CD4-positive, alpha-beta T cell treated with Interleukin-4 for 1 hour (primary cell): ENCODE results near the gene TRAK2.
"Not testable (repeated sequence)": the region's sequence is repeated elsewhere in the genome, so short reads cannot be mapped to it uniquely, and the experiment has no call there.

Source experiments
- DNase-seq, 2 donors: peaks; one replicate each; pipeline ENCODE4 v3.0.0-alpha.2; 2020 to 2022

Gene TRAK2

DNA sequence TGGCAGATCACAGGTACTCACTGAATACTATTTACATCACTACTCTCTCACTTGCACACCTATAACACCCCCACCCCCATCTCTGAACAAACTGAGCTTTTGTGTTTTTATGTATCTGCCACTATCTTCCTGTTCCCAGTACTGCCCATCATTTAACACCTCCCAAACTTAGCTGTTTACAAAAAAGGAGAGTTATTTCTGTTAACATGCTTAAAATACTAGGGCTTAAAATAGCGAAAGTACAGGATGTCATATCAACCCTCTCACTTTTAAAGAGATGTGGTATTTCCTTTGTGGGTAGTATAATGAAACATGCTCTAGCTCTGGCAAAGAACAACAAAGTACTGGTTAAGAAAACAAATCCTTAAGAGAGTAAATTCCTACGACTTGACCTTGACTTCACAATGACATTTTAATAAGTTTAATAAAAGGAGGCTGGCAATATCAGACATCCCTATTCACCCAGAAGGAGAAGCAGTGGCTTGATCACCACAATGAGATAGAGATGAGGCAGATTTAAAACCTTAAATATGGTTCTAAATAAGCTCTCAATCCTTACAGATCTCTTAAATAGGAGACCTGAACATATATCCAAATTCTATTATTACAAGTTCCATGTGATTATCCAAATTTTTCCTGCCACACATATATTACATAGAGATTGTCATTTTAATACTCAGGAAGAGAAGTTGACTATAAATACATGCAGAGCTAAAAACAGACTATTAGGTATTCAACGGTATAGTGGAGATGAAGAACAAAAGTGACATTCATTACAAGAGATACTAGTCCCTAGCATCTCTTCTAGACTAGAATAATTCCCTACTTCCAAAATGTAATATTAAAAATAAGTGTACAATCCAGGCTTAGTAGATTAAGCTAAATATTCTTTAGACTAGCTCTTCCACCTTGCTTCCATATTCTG lies 36.9 kb downstream of the TRAK2 start:
- DNase-seq: peak in 1 of 2 donors; percentile 55

GRCh38 chr2:201413552-201413951 lies 37.7 kb downstream of the TRAK2 start:
- DNase-seq: no peak

DNA sequence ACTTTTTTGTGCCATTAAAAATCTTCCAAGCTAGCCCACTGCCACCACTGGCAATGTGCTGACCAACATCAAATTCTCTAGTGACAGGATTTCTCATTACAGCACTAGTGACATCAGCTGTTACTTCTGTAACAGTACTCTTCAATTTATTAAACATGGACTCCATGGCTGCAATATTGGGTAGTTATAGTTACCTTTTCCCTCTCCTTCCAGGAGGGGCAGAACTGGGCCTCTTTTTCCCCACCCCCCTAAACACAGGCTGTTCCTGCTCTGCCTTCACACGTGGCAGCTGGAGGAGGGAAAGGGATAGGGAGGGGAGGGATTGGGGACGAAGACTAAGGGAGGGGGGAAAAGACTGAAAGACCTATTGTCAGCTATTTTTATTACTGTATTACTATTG lies 38.1 kb downstream of the TRAK2 start:
- DNase-seq: no peak

GRCh38 chr2:201411421-201411820 lies 39.8 kb downstream of the TRAK2 start:
- DNase-seq: no peak

DNA sequence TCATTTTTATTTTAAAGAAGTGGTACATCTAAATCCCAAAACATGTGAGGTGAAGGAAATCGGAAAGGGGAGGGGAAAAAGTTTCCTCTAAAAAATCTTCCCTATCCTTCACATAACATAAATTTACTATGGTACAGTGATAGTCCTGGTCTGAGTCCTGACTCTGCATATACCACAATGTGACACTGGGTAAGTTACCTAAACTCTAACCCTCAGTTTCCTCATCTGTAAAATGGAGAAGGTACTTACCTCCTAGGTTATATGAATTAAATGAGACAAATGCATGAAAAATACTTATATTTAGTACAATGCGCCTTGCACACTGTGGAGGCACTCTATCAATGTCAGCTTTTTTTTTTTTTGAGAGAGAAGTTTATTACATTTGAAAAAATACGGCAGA lies 42.3 kb downstream of the TRAK2 start:
- no peak for DNase-seq

DNA sequence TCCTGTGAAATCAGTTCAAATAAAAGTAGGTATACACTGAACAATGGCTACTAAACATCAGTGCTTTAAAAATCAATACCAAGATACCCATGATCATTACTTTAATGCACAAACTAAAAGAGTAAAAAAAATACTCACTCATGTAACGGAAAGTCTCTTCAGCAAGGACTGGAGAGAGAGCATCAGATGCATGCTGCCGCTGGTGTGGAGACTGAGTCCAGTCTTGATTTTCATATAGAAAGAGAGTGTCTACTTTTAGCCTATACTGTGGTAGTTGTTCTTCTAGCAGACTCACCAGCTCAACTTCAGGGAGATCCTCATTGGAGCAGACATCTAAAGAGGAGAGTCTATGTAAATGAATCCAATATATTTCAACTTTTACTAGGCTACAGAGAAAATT lies 44.0 kb downstream of the TRAK2 start:
- DNase-seq: no peak

DNA sequence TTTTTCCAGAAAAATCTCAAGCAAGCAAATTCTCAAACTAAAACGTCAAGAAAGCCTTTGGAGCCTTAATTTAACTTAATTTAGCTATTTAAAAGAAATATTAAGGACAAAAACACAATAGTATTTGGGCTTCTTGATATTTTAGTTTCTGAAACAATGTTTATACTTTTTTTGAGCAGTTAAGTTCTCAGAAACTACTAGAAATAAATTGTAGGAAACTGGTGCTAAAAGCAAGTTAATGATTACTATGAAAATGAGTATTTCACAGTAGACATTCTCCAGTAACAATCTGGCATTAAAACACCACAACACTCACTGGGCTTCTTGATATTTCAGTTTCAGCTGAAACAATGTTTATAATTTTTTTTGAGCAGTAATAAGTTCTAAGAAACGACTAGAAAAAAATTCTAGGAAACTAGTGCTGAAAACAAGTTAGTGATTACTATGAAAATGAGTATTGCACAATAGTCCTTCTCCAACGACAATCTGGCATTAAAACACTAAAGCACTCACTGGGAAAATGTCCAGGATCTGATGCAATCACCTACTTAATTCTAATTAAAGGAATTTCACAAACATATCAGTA lies 45.1 kb downstream of the TRAK2 start:
- no peak for DNase-seq

DNA sequence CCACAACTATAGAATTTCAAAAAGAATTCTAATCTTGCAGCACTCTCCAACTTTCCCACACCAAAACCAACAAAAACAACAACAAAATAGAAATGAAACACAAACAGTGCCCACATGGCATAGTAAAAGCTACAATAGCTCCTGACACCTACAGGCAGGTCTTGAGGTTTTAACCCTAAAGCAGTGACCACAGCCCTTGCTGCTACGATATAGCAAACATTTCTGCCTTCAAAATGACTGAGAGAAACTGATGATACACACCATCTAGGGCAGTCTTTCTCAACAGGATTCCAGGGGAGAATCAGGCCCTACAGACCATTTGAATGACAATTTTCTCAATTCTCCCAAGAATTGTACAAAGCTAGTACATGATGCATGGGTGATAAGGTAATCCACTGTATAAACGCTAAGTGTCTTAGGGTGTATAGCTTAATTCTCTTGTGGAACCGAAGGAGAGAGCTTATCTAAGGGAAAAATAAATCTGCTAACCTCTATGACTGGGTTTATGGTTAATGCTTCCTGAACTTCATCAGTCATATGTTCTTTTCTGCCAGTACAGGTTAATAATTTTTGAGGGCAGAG lies 46.5 kb downstream of the TRAK2 start:
- DNase-seq: no peak

DNA sequence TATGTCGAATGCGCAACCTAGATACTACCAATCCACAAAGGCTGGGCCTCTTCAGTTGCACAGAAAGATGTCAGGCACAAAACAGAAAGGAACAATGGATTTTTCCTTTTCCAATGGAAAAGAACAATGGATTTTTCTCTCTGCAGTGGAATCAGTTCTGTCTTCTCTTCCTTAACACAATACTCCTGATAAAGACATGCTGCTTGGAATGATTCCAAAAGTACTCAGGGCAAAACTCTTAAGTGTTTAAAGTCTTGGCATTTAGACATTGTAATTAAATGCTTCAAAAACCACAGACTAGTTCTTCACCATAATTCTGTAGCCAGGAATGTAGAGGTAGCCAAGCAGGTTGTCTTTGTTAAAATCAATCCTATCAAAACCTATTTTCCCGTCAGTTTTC lies 47.4 kb downstream of the TRAK2 start:
- DNase-seq: no peak

GRCh38 chr2:201402651-201403562 lies 48.4 kb downstream of the TRAK2 start:
- no peak for DNase-seq

DNA sequence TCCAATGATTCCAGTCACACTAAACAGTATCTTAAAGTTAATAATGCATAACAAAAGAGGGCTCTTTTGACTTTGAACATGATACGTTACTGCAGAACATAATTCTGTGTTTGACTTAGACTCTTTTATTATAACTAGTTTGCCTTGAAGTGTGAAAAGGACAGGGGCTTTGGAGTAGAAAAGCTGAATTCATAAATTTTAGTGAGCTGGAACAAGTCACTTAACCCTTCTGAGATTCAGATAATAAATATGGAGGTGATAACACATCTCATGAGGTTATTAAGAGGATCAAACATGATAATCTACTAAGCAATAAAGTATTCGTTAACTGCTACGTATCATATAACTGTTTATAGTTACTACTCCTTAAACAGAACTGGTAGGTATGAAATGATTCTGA lies 49.4 kb downstream of the TRAK2 start:
- DNase-seq: no peak

GRCh38 chr2:201396595-201396994 lies 54.7 kb downstream of the TRAK2 start:
- DNase-seq: no peak

DNA sequence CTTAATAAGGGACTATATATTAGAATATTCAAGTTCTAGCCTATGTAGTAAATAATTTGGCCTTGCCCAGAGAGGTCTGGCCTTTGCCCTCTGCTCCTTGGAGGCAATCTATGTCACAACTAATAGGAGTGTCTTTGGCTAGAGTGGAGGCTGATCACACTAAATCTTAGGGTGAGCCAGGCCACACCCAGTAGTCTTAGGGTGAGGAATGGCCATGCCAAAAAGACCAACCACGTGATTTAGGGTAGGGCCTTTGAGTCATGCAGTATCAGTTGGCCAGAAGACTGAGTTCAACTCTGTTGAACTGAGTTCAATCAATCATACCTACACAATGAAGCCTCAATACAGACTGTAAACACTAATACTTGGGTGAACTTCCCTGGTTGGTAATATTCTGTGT lies 68.1 kb downstream of the TRAK2 start:
- no peak for DNase-seq

- no peak for DNase-seq
Measured at GRCh38 chr2:201378496-201379397, 72.5 kb downstream of the TRAK2 start.

GRCh38 chr2:201377218-201377617 lies 74.0 kb downstream of the TRAK2 start:
- no peak for DNase-seq

DNA sequence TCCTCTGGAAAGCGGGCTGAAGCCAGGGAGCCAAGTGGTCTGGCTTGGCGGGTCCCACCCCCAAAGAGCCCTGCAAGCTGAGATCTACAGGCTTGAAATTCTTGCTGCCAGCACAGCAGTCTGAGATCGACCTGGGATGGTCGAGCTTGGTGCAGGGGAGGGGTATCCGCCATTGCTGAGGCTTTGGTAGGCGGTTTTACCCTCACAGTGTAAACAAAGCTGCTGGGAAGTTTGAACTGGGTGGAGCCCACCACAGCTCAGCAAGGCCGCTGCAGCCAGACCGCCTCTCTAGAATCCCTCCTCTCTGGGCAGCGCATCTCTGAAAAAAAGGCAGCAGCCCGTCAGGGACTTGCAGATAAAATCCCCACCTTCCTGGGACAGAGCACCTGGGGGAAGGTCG lies 81.5 kb downstream of the TRAK2 start:
- no peak for DNase-seq

- not testable (repeated sequence) for DNase-seq
Measured at GRCh38 chr2:201369318-201369717, 81.9 kb downstream of the TRAK2 start.

DNA sequence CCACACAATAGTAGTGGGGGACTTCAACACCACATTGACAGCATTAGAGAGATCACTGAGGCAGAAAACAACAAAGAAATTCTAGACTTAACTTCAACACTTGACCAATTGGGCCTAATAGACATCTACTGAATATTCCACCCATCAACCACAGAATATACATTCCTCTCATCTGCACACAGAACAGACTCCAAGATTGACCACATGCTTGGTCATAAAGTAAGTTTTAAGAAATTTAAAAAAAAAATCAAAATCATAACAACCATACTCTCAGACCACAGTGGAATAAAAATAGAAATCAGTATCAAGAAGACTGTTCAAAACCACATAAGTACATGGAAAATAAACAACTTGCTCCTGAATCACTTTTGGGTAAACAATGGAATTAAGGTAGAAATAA lies 85.1 kb downstream of the TRAK2 start:
- no peak for DNase-seq

DNA sequence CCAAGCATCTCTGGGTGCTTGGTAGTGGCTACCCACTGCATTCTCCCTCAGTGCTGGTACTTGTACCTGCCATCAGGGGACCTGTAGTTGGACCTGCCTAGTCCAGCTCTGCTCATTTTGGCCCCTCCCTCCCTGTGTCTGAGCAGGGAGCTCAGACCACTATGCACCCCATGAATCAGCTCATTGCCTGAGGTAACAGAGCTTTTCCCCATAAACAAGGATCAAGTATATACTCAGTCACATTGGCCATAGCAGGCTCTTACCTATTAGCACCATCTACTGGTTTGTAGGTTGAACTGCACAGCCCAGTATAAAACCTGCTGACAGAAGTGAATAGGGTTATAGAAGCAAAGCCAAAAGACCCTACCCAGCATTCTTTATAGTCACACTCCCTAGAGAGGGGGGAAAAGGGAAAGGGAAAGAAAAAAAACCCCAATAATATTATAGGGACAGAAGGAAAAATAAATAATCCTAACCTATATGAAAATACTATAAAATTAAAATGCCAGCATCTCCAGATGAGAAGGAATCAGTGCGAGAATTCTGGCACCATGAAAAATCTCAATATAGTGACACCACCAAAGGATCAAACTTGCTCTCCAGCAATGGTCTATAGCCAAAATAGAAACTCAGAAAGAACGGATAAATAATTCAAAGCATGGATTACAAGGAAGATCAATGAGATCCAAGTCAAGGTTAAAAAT lies 87.2 kb downstream of the TRAK2 start:
- DNase-seq: peak; percentile 56 to 76

DNA sequence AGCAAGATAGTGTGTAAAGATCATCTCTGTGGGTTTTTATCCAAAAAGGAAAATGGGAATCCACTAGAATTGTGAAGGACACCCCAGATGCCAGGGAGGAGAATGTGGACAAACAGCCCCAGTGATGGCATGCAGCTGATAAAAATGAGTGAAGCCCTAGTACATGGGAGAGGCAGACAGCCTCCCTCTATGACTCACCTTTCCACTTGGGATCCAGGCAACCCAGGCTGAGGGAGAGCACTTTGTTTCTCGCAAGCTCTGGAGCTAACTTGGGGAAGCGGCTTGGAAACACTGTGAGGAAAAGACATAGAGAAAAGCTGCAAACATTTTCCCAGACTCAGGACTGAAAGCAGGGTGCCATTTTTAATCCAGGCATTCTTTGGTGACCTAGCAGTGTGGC lies 88.9 kb downstream of the TRAK2 start:
- no peak for DNase-seq

GRCh38 chr2:201361078-201361733 lies 90.1 kb downstream of the TRAK2 start:
- no peak for DNase-seq
